GM10266 (cell line): ENCODE results near the gene OPCML.

Source experiments
- DNase-seq: peaks from one replicate; pipeline ENCODE4 v3.0.0; 2012; ENCODE audit errors: extremely low spot score
- CTCF ChIP-seq: IDR thresholded peaks from 2 replicates; pipeline ENCODE4 v1.5.1; 2012; ENCODE audit warnings: mild to moderate bottlenecking, low read depth; ENCODE audit not compliant: control insufficient read depth, insufficient read depth; ENCODE audit errors: missing control alignments

The OPCML gene

GRCh38 chr11:132544007-132544406, 988.3 kb downstream of the OPCML start:
- no peak for TF ChIP-seq CTCF
- DNase-seq: no peak

GRCh38 chr11:132541794-132542193, 990.5 kb downstream of the OPCML start:
- no peak for DNase-seq
- TF ChIP-seq CTCF: no peak

GRCh38 chr11:132540581-132540980, 991.7 kb downstream of the OPCML start:
- no peak for DNase-seq
- no peak for TF ChIP-seq CTCF

- no peak for TF ChIP-seq CTCF
- DNase-seq: no peak
Measured at GRCh38 chr11:132539590-132540368, 992.5 kb downstream of the OPCML start.

- no peak for DNase-seq
- TF ChIP-seq CTCF: no peak
Measured at GRCh38 chr11:132538642-132539041, 993.7 kb downstream of the OPCML start.

- no peak for DNase-seq
- no peak for TF ChIP-seq CTCF
Measured at GRCh38 chr11:132535830-132536229, 996.5 kb downstream of the OPCML start.

- no peak for TF ChIP-seq CTCF
- DNase-seq: no peak
Measured at GRCh38 chr11:132531921-132532320, 1000.4 kb downstream of the OPCML start.
